Stimulated activated memory B cell treated with anti-CD40 and anti-IgM and Interleukin-4, amounts not matched to agents 10 μg/mL and 1 μg/mL and 100 μg/mL, for 72 hours (primary cell): Measurements from ENCODE around the gene METTL14.
A peak's percentile ranks its signal among the peaks of the same experiment; 100 is the strongest.

Experiments used
- ATAC-seq: fragments of 150-1000 bp; cut with Tn5 transposase; 2 replicates; pipeline ENCODE4 v1.10.0; 2021
- H3K27ac Mint-ChIP-seq: one replicate; pipeline ENCODE4 v1.8.0; 2022; ENCODE audit warnings: mild to moderate bottlenecking, mixed read lengths
- H3K27me3 Mint-ChIP-seq: one replicate; pipeline ENCODE4 v1.8.0; 2022; ENCODE audit warnings: mixed read lengths
- H3K36me3 Mint-ChIP-seq: one replicate; pipeline ENCODE4 v1.8.0; 2022; ENCODE audit warnings: mixed read lengths
- H3K4me1 Mint-ChIP-seq: one replicate; pipeline ENCODE4 v1.8.0; 2022; ENCODE audit warnings: mixed read lengths
- H3K4me3 Mint-ChIP-seq: one replicate; pipeline ENCODE4 v1.8.0; 2022; ENCODE audit warnings: mild to moderate bottlenecking, moderate library complexity, mixed read lengths
- H3K9me3 Mint-ChIP-seq: one replicate; pipeline ENCODE4 v1.8.0; 2022; ENCODE audit warnings: mixed read lengths

The METTL14 gene

DNA sequence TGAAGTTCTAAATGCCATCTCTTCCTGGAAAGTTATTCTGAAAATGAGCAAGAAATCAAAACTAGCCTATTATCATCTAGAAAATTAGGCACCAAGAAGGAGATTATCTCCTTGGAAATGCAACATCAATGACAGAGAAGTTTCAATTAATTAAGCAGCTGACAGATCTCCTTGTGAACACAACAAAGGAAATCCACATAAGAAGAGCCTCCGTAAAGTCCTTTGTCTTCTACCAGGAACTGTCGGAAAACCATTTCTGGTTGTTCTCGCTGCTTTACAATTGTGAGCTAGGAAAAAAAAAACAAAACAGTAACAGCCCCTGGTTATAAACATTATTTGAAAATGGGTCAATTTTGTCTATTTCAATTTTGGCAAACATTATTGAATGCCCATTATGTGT lies 38.2 kb downstream of the METTL14 start:
- ATAC-seq, result no peak
- peaks cover 35% of the 10 kb centered on the region for H3K36me3 Mint-ChIP-seq
- H3K27ac Mint-ChIP-seq, result no peak overlapping the region
- H3K9me3 Mint-ChIP-seq, result no peaks in the 10 kb centered on the region
- H3K4me3 Mint-ChIP-seq, result no peak overlapping the region
- no peaks in the 10 kb centered on the region for H3K27me3 Mint-ChIP-seq
- H3K4me1 Mint-ChIP-seq, result no peaks in the 10 kb centered on the region

DNA sequence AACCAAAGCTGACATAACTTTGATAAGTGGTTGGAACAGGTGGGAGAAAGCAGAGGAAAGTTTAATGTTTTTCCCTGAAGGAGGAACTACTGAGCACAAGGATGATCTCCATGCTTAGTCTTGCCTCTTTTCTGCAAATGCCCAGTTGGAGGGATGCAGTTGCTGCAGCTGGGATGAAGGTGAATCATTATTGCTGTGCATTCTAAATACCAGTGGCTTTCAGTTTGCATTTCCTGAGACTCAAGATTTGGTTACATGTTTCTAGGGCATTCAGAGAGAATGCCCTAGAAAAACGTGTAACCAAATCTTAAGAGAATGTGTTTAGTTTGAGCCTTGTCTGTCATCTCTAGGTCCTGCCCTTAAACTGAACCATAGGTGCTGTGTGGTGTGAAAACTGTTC lies 42.2 kb downstream of the METTL14 start:
- ATAC-seq, result no peak
- Mint-ChIP-seq H3K4me3 (no peak overlapping the region), H3K27ac (no peak overlapping the region), H3K9me3 (no peaks in the 10 kb centered on the region), H3K4me1 (no peaks in the 10 kb centered on the region), H3K36me3 (peaks cover 48% of the 10 kb centered on the region), H3K27me3 (no peaks in the 10 kb centered on the region)

DNA sequence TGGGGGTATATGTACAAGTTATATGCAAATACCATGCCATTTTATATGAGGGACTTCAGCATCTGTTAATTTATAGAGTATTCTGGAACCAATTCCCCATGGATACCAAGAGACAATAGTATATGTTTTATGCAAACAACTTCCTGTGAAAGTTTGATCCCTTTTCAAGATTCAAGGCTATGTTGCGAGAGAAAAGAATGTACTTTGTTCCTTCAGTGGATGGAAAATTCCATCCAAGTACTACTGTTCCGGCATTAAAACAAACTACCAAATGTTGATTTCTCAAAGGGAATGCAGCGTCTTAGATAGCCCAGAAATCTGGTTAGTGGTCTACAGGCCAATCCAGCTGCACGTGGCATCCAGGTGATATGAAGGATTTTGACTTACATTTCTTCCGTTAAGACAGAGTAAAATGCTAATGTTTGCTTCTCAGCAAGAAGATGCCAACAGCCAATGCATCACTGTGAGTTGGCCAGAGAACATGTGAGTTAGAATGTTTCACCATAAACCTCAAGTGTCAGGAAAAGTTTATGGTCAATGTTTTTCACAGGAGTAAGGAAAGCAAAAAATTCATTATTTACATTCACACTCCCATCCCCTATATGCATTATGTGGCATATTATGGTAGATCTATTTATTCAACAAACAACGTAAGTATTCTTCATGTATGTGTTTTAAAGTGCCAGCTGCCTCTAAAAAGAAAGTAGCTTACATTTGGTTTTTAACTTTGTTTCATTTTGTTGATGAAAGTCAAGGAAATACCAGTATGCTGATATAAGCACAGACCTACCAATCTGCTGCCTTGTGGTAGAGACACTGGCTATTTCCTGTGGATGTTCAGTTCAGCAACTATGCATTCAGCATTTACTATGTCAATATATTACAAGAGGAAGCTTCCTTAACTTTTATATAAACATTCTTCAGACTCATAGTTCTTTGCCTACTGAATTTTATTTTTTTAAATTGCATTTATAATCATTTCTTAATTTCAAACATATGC lies 44.4 kb downstream of the METTL14 start:
- H3K36me3 Mint-ChIP-seq, result peaks cover 51% of the 10 kb centered on the region
- H3K4me3 Mint-ChIP-seq, result no peak overlapping the region
- H3K9me3 Mint-ChIP-seq, result no peaks in the 10 kb centered on the region
- H3K27ac Mint-ChIP-seq, result no peak overlapping the region
- H3K4me1 Mint-ChIP-seq, result no peaks in the 10 kb centered on the region
- H3K27me3 Mint-ChIP-seq, result no peaks in the 10 kb centered on the region
- ATAC-seq, result no peak

DNA sequence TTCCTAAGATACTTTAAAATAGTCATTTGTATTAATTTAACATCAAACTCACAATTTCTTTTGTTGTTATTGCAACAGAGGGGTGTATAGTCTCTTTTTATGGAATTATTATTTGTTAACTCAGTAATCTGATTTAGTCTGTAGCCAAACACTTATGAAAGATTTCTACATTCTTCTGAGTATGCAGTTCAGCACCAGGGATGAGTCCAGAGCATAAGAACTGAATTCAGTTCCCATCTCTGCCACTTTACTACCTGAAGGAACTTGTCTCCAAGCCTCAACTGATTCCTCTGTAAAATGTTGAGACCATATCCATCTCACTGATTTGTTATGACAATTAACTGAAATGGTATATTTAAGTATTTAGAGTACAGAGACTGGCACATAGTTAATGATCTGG lies 45.5 kb downstream of the METTL14 start:
- ATAC-seq, result no peak
- H3K27me3 Mint-ChIP-seq, result no peaks in the 10 kb centered on the region
- H3K9me3 Mint-ChIP-seq, result no peaks in the 10 kb centered on the region
- H3K36me3 Mint-ChIP-seq, result peaks cover 54% of the 10 kb centered on the region
- H3K4me3 Mint-ChIP-seq, result no peak overlapping the region
- no peak overlapping the region for H3K27ac Mint-ChIP-seq
- H3K4me1 Mint-ChIP-seq, result no peaks in the 10 kb centered on the region

DNA sequence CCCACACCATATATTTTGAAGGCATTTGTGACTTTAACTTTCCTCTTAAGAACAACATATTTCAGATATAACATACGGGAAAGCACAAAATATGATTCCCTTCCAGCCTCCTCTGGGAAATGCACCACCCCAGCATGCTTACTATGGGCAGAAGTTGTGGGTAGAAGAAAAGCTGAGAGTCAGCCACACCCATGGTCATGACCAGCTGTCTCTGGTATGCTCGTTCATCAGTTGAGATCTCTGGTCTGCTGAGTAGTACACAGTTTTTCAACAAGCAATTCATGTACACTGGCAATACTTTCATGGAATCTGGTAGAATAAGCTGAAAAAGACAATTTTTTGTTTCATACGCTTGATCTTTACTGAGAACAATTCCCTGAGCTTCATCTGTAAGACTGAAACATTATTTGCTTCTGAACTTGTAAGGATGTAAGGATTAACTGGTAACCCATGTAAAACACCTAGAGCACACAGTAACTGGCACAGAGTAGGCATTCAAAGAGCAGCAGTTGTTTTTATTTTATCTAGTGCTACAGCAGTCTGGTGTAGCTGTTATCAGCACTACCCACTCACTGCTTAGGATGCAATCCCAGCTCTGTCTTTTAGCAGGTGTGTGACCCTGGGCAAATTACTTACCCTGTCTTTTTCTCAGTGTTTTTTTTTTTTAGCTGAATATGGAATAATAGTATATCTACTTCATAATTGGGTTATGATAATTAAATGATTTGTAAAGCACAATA lies 47.6 kb downstream of the METTL14 start:
- Mint-ChIP-seq H3K36me3 (peaks cover 46% of the 10 kb centered on the region), H3K27ac (no peak overlapping the region), H3K4me1 (no peaks in the 10 kb centered on the region), H3K27me3 (no peaks in the 10 kb centered on the region), H3K9me3 (no peaks in the 10 kb centered on the region), H3K4me3 (no peak overlapping the region)
- no peak for ATAC-seq

DNA sequence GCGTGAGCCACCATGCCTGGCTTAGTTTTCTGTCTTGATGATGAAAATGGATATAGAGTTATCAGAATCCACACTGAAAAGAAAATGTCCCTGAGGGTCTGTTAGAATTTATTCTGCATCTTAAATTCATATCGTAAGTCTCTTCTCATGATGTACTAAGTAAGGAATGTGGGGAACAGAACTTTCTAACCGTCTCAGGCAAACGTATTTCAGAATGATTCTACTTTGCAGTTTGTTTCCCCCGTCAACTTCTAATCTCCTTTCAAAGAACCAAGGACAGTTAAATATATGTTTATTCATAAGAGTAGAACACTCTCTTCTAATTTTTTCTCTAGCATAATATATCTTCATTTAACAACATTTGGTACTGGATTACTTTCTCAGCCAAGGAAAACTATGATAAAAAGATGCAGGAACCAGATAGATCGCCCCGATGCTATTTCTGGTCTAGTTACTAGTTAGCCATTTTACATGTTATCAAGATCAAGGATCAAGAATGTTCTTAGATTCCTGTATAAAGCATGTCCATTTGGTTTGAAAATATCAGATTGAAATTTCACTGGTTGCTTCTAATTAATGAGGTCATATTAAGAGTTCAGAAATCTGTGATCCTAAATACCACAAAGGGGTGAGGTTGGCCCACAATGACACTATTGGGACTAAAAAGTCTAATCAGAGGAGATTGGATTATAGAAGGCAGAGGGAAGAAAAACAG lies 49.5 kb downstream of the METTL14 start:
- peaks cover 48% of the 10 kb centered on the region for H3K36me3 Mint-ChIP-seq
- ATAC-seq, result no peak
- no peaks in the 10 kb centered on the region for H3K4me1 Mint-ChIP-seq
- H3K4me3 Mint-ChIP-seq, result no peak overlapping the region
- H3K27me3 Mint-ChIP-seq, result no peaks in the 10 kb centered on the region
- H3K9me3 Mint-ChIP-seq, result no peaks in the 10 kb centered on the region
- no peak overlapping the region for H3K27ac Mint-ChIP-seq

DNA sequence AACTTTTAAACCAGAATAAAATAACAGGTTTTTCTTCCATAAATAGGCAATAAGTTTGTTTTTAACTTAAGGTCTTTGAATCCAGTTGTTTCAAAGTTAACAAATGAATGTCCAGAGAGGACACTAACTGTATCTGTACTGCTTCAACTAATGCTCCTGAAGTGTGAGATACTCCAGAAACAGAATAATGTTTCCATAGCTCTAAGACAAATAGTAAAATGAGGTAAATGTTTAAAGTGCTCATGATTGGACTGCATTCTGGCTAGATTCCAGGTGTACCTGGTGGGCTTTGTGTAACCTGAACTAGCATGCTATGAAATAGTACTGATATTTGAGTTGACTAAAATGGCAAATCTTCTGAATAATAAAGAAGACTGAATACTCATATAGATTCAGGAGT lies 51.7 kb downstream of the METTL14 start:
- H3K36me3 Mint-ChIP-seq, result peaks cover 35% of the 10 kb centered on the region
- H3K27me3 Mint-ChIP-seq, result no peaks in the 10 kb centered on the region
- H3K4me3 Mint-ChIP-seq, result no peak overlapping the region
- no peaks in the 10 kb centered on the region for H3K9me3 Mint-ChIP-seq
- no peak overlapping the region for H3K27ac Mint-ChIP-seq
- no peaks in the 10 kb centered on the region for H3K4me1 Mint-ChIP-seq
- no peak for ATAC-seq

DNA sequence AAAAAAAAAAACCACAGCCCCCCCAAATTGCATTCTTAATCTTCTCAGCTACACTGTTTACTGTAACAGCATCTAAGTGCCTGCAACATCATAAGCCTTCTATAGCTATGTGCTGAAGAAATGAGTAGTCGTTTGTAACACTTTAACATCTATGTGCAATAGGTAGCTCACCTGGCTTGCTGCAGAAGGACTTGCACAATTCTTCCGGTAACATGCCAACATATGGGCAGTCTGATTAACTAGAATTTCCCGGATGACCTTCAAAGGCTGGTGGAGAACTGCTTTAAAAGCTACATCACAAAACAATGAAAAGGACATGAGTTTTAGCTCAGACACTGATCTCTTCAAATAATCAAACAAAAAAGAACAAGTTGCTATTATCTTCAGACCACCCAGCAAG lies 52.9 kb downstream of the METTL14 start:
- no peak overlapping the region for H3K4me3 Mint-ChIP-seq
- no peak overlapping the region for H3K27ac Mint-ChIP-seq
- peaks cover 33% of the 10 kb centered on the region for H3K36me3 Mint-ChIP-seq
- no peaks in the 10 kb centered on the region for H3K9me3 Mint-ChIP-seq
- ATAC-seq, result no peak
- no peaks in the 10 kb centered on the region for H3K27me3 Mint-ChIP-seq
- no peaks in the 10 kb centered on the region for H3K4me1 Mint-ChIP-seq

DNA sequence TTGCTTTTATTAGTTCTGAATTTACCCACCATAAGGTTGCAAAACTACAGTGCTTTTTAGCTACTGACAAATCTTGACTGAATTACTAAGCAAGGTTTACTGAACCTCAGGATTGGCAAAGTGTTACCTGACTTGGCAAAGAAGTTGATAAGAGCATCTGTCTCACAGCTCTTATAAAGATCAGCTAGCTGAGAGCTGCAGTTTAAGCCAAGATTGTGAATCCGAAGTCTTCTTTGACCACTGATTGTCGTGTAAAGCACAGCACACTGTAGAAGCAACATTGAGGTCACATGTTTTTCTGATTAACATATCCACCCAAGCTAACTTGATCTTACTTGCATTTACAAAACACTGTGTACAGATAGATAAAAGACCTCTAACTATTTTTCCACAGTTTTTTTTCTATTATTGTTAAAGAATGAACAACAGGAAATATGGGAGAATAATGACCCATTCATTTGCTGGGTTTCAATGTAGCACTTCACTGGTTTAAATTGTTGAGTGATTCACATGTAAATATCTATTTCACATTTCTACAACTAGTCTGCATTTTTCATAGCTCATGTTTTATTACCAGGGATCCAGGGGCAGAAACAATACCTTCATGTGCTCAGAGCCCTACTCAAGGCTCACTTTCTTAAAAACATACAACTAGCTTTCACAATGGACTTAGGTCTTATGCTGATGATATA lies 54.0 kb downstream of the METTL14 start:
- no peaks in the 10 kb centered on the region for H3K27me3 Mint-ChIP-seq
- H3K36me3 Mint-ChIP-seq, result peaks cover 34% of the 10 kb centered on the region
- no peaks in the 10 kb centered on the region for H3K4me1 Mint-ChIP-seq
- no peak overlapping the region for H3K4me3 Mint-ChIP-seq
- H3K9me3 Mint-ChIP-seq, result no peaks in the 10 kb centered on the region
- no peak overlapping the region for H3K27ac Mint-ChIP-seq
- ATAC-seq, result no peak

DNA sequence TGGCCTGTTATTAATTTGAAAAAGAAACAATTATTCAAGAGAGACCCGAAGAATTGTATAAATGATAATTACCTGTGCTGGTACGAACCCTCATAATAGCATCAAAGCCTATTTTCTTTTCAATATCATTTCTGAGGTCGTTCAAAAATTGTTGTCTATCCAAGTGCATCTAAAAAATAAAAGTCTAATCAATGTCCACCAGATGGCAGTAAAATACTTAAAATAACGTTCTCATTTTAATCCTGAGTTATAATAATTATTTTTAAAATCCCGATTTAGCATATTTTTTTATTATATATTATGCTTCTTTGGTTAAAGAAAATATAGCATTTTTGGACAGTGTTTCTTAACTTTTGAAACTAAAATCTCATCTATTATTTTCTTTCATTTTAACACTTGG lies 55.7 kb downstream of the METTL14 start:
- ATAC-seq, result no peak
- H3K4me1 Mint-ChIP-seq, result no peaks in the 10 kb centered on the region
- no peak overlapping the region for H3K4me3 Mint-ChIP-seq
- H3K36me3 Mint-ChIP-seq, result peaks cover 37% of the 10 kb centered on the region
- no peaks in the 10 kb centered on the region for H3K9me3 Mint-ChIP-seq
- H3K27me3 Mint-ChIP-seq, result no peaks in the 10 kb centered on the region
- no peak overlapping the region for H3K27ac Mint-ChIP-seq

DNA sequence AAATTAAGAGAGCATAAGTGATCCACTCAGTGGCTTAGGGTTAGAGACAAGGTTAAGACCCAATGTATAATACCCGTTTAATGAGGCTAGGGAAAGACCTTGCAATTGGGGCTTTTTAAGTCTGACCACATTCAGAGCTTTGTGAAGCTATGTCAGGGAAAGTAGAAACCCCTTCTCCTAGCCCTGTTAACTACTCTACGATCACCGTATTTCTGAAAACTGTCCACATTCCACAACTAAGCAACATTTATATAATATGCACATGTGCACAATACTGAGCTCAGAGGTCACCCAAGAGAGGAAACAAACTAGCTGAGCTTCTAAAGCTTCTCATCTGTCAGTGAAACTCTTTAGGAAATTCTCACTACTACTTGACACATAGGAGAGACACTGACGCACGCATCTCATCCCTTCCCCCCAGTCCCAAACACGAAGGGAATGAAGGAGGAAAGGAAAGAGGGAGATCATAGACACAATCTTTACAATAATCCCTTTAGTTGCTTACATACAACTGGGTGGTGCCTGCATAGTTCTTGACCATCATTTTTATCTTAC lies 56.2 kb downstream of the METTL14 start:
- no peaks in the 10 kb centered on the region for H3K9me3 Mint-ChIP-seq
- no peaks in the 10 kb centered on the region for H3K4me1 Mint-ChIP-seq
- no peak for ATAC-seq
- peaks cover 32% of the 10 kb centered on the region for H3K36me3 Mint-ChIP-seq
- H3K27me3 Mint-ChIP-seq, result no peaks in the 10 kb centered on the region
- H3K4me3 Mint-ChIP-seq, result no peak overlapping the region
- H3K27ac Mint-ChIP-seq, result no peak overlapping the region

DNA sequence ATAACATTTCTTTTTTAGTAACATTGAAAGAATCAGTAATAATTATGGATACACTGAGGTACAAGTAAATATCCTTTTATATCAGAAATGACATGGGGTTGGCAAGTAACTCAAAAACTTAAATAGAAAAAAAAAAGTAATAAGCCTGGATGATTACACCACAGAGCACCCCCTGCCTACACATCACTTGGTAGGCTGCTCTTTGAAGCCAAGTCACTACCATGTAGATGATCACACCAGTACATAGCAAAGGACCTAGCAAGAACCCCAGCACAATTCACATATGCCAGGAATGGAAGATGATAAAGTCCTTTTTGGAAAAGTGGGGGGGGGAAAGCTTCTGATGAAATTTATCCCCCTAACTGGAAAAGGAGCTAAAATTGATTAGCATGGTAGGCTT lies 56.9 kb downstream of the METTL14 start:
- no peak overlapping the region for H3K27ac Mint-ChIP-seq
- H3K27me3 Mint-ChIP-seq, result no peaks in the 10 kb centered on the region
- H3K4me3 Mint-ChIP-seq, result no peak overlapping the region
- no peaks in the 10 kb centered on the region for H3K4me1 Mint-ChIP-seq
- peaks cover 32% of the 10 kb centered on the region for H3K36me3 Mint-ChIP-seq
- H3K9me3 Mint-ChIP-seq, result no peaks in the 10 kb centered on the region
- ATAC-seq, result no peak

DNA sequence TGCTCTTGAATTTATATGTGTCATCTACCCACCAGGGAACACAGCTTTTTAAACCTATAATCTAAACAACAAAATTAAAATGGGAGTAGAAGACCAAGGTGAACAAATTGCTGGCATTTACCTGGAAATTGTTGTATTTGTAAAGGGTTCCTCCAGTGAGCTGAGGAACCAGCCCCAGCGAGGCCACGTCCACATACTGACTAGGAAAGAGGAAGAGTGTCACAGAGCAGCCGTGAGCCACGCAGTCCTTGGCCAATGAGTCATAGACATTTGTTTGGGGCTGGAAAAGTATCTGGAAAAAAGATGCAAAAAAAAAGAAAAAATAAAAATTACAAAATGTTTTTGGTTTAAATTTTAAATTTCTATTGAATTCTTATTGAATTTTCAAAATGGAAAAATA lies 58.7 kb downstream of the METTL14 start:
- H3K27me3 Mint-ChIP-seq, result no peaks in the 10 kb centered on the region
- peak; percentile 51 for ATAC-seq
- H3K27ac Mint-ChIP-seq, result no peak overlapping the region
- no peak overlapping the region for H3K4me3 Mint-ChIP-seq
- peaks cover 25% of the 10 kb centered on the region for H3K36me3 Mint-ChIP-seq
- no peaks in the 10 kb centered on the region for H3K9me3 Mint-ChIP-seq
- no peaks in the 10 kb centered on the region for H3K4me1 Mint-ChIP-seq

DNA sequence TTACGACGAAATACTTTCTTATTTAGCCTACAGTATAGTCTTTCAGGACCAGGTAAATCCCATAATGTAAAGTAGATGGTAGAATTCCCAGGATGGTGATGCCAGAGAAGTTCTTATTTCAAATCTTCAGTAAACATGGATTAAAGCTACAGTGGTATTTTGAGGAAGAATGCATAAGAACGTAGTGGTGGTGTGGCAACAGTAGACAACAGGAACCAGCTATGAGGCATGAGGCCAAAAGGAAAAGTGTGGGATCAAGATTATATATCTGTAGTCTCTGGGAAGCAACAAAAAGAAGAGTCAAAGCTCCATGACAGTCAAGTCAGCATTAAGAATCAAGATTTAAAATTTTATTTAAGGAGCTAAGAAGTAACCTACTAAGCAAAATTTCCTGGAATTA lies 60.2 kb downstream of the METTL14 start:
- no peak overlapping the region for H3K4me3 Mint-ChIP-seq
- H3K4me1 Mint-ChIP-seq, result no peaks in the 10 kb centered on the region
- no peak overlapping the region for H3K27ac Mint-ChIP-seq
- H3K27me3 Mint-ChIP-seq, result no peaks in the 10 kb centered on the region
- H3K9me3 Mint-ChIP-seq, result no peaks in the 10 kb centered on the region
- no peak for ATAC-seq
- H3K36me3 Mint-ChIP-seq, result peaks cover 20% of the 10 kb centered on the region
